GM19328 (cell line): ENCODE results near the gene ARRB1.
"Not testable (repeated sequence)": the region's sequence is repeated elsewhere in the genome, so short reads cannot be mapped to it uniquely, and the experiment has no call there.

Experiments used
- ATAC-seq: cut with Tn5 transposase; IDR thresholded peaks from one replicate; pipeline ENCODE4 v1.9.1; 2021; ENCODE audit warnings: mild to moderate bottlenecking, moderate library complexity; ENCODE audit not compliant: unreplicated experiment

Gene ARRB1

DNA sequence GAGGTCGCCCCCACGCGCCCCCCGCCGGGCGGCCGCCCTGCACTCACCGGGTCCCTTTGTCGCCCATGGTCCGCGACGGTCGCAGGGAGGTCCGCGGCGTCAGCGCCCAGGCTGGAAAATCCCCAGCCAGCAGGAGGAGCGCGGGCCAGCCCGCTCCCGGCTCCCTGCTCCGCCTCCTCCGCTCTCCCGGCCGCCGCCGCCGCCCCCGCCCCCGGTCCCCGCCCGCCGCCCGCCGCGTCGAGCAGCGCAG is at the start of gene ARRB1:
TSS of gene ARRB1 (minus strand) at position 121 of the 250 bp plus-strand sequence. CDS start at position 67, 54 bp downstream.
- ATAC-seq, result no peak

DNA sequence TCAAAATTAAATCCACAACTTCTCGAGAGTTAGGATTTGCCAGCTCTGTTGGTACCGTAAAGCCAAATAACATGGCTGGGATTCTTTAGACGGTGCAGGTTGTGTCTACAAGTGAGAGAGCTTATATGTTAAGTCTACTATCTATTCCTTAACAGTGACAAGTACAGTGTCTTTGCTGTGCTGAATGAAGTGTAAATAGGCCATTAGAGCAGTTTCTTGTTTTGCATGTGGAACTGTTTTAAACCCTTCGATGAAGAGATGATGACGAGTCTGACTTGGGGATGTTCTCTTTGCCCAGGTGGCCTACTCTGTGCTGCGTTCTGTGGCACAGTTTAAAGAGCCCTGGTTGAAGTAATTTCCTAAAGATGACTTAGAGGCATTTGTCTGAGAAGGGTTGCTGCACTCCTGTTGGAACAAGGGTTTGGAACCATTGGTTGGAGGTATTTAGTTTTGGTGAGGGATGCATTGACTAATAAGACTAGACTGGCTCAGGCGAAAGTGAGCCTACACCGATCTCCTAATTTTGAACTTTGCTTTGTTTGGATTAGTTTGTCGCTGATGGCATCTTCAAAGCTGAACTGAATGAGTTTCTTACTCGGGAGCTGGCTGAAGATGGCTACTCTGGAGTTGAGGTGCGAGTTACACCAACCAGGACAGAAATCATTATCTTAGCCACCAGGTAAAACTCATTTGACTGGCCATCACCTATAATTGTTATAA is 48.8 kb upstream of the ARRB1 start:
- no peak for ATAC-seq

DNA sequence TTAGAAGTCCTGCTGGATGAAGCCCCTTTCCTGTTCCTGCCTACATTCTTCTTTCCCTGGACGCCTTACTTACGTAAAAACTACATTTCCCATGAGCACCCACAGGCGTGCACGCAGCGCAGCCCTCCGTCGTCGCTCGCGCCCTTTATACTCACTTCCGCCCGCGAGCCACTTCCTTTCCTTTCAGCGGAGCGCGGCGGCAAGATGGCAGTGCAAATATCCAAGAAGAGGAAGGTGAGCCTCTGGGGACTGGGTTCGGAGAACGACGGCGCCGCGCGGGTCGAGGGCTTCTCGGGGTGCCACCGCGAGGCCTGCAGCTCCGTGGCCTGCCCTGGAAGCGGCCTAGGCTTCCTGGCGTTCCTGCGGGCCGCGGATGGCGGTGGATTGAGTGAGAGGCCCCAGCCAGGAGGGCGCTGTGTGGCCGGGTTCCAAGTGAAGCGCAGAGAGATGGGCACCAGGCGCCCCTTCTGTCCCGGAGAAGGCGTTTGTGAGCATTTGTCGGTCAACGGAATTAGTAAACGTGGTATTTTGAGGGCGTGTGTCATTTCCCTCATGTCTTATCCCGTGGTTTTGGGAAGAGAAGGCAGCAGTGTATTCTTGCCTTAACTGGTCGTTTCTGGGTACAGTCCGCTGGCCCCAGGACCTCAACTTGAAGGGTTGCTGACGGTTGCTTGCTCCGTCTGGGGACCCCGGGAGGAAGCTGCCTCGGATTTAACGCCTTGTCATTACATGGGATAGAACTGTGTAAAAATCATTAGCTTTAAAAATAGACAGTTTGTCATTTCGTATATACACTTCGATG is 48.1 kb upstream of the ARRB1 start, which contains the start of gene RPS3:
TSS of gene RPS3 (plus strand) at position 175 of the 802 bp plus-strand sequence. CDS start at position 205, 30 bp downstream.
- peak; percentile 68 for ATAC-seq

DNA sequence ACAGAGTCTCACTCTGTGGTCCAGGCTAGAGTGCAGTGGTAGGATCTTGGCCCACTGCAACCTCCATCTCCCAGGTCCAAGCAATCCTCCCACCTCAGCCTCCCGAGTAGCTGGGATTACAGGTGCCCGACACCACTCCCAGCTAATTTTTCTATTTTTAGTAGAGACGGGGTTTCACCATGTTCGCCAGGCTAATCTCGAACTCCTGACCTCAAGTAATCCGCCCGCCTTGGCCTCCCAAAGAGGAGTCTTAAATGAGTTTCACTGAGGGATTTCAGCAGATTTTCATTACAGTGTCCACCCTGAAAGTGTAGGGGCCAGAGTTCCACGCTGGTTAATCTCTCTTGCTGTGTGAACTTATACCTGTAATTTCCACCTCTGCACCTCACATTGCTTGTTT is 47.4 kb upstream of the ARRB1 start:
- no peak for ATAC-seq

DNA sequence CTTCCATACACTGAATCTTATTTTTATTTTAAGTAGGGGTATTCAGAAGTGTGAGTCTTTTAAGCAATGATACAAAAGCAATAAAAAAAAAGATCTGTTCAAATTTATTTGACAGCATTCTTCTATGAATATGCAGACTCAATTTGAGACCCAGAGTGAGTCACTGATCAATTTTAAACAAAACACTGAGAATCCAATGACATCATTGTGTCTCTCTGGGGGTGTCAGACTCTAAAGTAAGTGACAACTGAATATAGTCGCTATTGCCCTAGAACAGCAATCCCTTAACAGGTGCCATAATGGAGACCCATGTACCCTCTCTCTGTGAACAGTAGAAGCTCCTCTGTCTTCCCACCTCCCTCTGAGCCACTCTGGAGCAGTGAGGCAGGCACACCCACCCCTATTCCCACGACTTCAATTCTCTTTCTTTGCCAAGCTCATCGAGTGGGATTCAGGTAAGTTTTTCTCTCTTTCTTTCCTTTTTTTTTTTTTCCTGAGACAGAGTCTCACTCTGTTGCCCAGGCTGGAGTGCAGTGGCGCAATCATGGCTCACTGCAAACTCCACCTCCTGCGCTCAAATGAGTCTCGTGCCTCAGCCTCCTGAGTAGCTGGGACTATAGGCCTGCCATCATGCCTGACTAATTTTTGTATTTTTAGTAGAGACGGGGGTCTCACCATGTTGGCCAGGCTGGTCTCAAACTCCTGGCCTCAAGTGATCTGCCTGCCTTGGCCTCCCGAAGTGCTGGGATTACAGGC is 42.8 kb upstream of the ARRB1 start:
- ATAC-seq, result no peak

DNA sequence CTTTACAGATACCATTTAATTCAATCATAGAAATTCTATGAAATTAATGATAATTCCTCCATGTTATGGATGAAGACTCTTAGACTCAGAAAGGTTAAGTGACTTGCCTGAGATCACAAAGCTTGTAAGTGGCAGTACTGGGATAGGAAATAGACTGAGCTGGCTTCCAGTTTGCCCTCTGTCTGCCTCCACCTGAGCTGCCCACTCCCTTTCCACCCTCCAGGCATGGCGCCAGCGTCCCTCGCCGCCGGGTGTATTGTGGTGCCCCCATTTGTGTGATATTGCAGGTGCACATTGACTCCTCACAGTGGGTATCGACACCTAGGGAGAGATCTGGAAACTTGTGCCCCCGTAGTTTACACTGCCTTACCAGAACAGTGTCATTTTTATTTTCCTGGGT is 38.5 kb upstream of the ARRB1 start:
- no peak for ATAC-seq

DNA sequence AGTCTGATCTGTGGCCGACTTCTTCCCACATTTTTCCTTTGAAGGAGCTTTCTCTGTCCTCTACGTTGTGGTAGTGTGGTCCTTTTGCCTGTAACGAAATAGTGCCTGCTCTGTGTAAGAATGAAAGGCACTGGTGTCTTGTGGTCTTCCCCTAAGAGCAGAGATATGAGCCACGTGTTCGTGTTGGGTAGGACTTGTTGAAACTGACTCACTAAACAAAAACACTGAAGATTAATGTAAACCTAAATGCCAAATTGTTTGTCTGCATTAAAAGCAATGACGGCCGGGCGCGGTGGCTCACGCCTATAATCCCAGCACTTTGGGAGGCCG is 37.8 kb upstream of the ARRB1 start:
- ATAC-seq, result no peak

DNA sequence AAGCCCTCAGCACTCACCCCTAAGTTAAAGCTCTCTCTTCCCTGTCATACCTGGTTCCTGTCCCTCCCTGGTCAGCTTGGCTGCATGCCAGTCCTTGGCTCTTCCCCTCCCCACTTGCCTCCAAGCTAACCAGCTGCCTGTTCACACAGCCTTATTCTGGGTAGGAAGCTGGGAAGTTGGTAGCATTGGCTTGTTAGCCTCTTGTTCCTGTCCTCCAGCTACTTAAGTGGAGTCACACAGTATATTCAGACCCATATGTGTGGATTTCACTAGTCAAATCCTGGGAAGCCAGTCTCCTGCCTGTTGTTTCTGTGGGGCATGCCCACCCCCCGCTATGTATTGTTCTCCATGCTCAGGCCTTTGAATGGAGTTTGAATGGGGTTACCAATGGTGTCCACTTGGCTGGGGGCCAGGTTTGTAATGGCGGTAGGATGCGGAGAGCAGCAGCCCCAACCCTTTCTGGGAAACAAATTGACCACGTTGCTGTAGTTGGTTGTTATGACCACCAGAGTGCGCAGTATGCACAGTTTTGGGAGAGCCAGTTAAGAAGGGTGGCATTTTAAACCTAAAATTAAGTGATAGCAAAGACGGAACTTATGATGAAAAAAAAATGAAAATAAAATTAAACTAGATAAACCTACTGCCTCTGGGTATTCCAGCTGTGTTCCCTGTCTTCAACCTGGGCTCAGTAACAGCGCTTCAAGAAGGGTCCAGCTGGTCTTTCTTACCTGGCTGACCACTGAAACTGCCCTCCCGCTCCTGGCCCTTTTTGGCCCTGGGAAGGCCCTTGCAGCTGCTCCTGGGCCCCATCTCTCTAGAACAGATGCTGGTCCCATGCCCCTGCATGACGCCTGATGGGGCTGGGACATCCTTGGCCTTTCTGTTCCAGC is 37.2 kb upstream of the ARRB1 start:
- ATAC-seq, result no peak

DNA sequence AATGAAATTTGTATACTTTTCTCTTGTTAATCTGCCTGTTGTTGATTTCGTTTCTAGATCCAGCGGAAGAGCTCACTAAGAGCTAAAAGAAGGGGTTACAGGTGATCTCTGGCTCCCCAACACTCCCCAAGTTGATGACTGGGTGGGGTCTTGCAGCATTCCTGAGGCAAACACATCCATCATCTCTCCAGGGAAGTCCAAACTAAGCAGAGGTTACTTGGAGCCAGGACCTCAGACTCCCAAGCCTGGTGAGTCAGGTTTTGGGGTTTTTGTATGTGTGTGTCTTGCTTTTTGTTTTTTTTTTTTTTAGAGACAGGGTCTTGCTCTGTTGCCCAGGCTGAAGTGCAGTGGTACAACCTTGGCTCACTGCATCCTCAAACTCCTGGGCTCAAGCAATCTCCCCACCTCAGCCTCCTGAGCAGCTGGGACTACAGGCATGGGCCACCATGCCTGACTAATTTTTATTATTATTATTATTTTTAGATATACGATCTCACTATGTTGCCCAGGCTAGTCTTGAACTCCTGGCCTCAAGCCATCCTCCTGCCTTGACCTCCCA is 36.4 kb upstream of the ARRB1 start:
- ATAC-seq, result no peak

DNA sequence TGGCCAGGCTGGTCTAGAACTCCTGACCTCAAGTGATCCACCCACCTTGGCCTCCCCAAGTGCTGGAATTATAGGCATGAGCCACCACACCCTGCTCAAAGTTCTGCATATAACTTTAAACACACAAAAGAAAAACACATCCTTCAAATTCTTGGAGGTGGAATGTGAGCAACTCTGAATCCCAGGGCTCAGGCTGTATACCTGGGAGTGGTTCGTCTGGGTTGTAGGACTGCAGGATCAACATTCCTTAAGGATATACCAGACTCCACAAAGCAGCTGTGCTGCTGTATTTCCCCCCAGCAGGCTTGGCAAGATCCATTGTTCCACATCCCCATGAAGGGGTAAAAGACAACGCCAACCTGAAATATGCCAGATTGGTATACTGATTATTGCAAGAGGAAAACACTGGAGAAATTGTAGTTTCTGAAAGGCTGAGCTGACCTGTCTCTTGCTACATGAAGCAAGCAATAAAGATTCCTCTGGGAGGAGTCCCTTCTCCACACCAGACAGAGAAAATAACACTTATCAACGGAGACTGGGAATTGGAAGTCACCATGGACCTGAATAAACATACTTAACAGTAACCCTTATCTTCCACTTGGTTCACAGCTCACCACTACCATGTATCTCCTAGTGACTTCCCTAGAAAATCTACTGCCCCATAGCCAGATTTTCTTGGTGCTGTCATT is 35.6 kb upstream of the ARRB1 start:
- no peak for ATAC-seq

DNA sequence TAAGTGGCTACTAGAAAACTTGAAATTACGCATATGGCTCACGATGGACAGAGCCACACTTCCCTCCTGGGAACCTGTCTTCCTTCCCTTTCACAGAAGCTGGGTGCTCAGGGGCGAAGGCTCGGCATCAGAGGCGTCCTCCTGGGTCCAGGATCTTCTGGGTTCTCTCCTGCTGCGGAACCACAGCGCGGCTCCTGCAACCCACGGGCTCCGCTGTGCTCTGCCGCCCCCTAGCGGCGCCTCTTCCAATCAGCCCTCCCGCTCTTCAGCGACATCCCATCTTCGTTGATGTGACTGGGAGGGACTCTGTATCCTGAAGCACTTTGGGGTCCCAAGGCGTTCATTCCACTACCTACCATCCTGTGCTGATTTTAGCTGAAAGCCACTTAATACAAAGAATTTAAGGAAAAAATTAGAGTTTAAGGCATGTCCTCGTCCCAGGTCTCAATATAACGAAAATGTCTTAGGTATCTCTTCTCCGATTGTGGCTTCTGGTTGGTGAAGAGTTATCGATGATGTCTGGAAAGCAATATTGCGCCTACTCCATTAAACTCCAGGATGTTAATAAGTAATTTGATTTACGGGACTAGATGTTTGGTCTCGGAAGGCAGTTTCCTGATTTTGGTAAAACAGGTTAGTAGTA is 33.1 kb upstream of the ARRB1 start:
- ATAC-seq, result no peak

DNA sequence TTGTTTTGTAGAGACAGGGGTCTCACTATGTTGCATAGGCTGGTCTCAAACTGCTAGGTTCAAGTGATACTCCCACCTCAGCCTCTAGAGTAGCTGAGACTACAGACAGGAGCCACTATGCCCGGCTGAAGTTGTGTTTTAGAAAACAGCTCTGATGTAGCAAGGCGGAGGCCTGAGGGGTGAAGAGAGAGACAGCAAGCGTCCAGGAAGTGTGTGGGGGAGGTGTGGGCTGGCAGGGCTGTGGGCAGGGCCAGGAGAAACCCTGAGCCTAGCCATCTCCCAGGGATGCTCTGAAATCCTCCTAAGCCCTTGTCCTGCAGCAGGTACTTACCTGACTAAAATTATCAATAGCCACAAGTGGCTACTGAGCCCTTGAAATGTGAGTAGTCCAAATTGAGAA is 31.8 kb upstream of the ARRB1 start:
- no peak for ATAC-seq

DNA sequence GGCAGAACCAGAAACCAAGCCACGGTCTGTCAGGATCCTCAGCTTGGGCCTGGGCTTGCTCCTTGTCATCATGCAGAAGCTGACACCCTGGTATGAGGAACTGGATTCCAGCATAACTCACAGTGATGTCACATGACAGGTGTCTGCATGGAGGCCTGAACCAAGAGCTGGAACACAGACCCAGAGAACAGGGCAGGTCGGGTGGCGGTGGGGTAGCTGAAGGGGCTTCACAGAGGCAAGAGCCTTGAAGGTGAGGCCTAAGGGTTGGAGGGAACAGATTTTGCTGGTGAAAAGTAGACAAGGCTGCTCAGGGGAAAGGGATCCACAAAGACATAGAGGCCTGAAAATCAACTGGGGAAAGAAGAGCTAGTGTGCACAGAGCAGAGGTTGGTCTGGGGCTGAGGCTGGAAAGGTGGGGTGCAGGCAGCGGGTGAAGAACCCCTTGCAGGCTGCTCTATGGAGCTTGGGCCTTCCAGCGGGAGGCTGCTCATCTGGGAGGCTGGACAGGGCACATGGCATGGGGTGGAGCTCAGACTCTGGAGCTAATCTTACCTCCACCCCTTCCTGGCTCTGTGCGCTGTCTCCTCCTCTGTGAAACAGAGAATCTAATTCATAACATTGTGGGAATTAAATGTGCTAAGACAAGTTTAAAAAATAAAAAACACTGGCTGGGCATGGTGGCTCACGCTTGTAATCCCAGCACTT is 29.4 kb upstream of the ARRB1 start:
- ATAC-seq, result no peak

DNA sequence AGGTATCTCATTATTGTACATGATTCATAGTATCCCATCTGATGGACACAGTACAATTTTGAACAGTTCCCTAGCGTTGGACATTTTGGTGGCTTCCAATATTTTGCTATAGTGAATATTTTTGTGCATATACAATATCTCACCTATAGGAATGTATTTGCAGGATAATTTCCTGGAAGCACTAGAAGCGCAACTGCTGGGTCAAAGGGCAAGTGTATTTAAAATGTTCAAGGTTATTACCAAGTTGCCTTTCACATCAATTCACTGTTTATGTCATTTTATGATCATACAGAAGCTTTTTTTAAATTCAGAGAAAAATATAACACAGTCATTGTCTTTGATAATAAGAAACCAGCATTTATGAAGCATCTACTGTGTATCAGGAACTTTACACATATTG is 28.8 kb upstream of the ARRB1 start:
- no peak for ATAC-seq

DNA sequence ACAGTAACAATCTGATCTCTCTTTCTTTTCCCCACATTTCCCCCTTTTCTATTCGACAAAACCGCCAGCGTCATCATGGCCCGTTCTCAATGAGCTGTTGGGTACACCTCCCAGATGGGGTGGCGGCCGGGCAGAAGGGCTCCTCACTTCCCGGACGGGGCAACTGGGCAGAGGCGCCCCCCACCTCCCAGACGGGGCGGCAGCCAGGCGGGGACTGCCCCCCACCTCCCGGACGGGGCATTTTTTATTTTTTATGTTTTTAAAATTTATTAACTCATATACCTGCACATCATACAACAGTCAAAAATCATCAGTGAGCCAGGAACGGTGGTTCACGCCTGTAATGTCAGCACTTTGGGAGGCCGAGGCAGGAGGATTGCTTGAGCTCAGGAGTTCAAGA is 27.3 kb upstream of the ARRB1 start:
- ATAC-seq, result not testable (repeated sequence)

DNA sequence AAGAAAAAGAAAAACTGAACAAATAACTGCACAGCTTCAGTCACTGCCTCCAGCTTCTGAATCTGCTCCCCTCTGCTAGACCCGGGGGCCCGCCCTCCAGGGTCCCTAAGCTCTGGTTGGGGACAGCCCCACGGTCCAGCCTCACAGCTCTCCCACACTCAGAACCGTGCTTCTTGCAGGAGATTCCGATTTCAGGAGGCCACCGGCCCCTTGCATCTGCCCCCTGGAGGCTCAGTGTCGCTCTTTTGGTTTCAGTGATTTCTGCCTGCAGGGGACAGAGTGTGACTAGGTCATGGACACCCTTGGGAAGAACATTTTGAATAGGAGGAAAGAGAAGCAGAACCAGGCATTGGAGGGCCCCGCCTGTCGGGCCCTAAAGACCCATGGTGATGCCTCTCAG is 24.7 kb upstream of the ARRB1 start:
- no peak for ATAC-seq

DNA sequence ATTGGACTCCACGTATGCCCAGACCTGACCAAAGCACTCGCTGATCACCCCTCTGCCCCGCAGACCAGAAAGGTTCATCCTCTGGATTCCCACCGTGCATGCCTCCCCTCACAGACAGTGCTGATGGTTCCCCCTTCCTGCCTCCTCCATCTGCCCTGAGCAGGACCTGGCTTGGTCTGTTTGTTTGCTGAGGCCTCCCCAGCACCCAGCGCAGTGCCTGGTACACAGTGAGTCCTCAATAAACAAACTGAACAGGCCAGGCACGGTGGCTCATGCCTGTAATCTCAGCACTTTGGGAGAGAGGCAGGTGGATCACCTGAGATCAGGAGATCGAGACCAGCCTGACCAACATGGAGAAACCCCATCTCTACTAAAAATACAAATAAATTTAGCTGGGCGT is 24.2 kb upstream of the ARRB1 start:
- no peak for ATAC-seq

DNA sequence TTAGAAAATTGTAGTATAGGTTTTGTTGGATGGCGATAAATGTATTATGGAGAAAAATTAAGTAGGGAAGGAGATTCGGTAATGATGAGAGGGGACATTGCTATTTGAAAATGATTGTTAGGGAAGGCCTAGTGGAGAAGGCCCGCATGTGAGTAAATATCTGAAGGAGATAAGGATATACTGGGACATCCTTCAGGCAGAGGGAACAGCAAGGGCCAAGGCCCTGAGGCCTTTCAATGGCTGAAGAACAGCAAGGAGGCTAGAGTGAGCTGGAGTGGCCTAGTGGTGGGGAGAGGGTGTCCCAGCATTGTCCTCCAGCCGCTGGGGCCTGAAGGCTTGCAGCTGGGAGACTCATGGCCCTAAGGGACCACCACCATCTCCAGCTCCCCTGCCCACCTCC is 23.2 kb upstream of the ARRB1 start:
- ATAC-seq, result no peak

DNA sequence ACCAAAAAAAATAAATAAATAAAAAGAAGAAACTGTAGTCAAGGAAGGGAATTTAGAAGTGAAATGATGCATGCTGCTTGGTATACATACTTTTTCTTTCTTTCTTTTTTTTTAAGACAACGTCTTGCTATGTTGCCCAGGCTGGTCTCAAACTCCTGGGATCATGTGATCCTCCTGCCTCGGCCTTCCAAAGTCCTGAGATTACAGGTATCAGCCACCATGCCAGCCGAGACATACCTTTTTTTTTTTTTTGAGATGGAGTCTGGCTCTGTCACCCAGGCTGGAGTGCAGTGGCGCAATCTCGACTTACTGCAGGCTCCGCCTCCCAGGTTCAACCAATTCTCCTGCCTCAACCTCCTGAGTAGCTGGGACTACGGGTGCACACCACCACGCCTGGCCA is 21.7 kb upstream of the ARRB1 start:
- ATAC-seq, result no peak
